ENCODE measurements around the gene DOCK2.

- TF ChIP-seq CTCF (IDR thresholded peaks at IDR 0.05): no peak
- no peak for TF ChIP-seq POLR2A (IDR thresholded peaks at IDR 0.05)
Observed at GRCh38 chr5:169735913-169736312, 98.8 kb downstream of the DOCK2 start.
